Endothelial cell of umbilical vein (primary cell): ENCODE data around the gene OR51I2. TPM values are rescaled to one million over a fixed set of nuclear protein-coding genes. Genes with fewer than 3 reads are reported as not detected.

Source experiments
- BruUV-seq: library from RNA; stranded (reverse); fragments of 400-500 nt; replicated peaks from 2 replicates; lab custom pipeline; 2021; lab: Mats Ljungman, UMichigan
- CTCF ChIA-PET: fragments of 300-600, 350-600 bp; sonication (Branson Sonifier 250); formaldehyde crosslinking; loops from one replicate; lab custom pipeline; 2021; ENCODE audit warnings: antibody characterized with exemption, inconsistent platforms; lab: Charles Lee
- POLR2A ChIA-PET: fragments of 300-600, 350-600 bp; sonication (Branson Sonifier 250); formaldehyde crosslinking; loops from one replicate; lab custom pipeline; 2021; ENCODE audit warnings: antibody characterized with exemption, inconsistent platforms; lab: Charles Lee
- DNase-seq: peaks from one replicate; pipeline ENCODE4 v3.0.0-alpha.2; 2011; ENCODE audit warnings: low read depth, low spot score
- FAIRE-seq: peaks from 2 replicates; lab custom pipeline; 2011; peaks lifted over from hg19 to GRCh38; lab: Jason Lieb, UNC
- H2AFZ ChIP-seq: 2 replicates; pipeline ENCODE4 v1.6.0; 2012; ENCODE audit warnings: low read depth, low read length, control low read depth, inconsistent platforms
- H3K27ac ChIP-seq: 2 replicates; pipeline ENCODE4 v1.5.1; 2011; ENCODE audit warnings: low read depth, mild to moderate bottlenecking, control low read depth, low read length, moderate library complexity; ENCODE audit not compliant: insufficient read depth
- H3K27me3 ChIP-seq, 2 experiments: 2 replicates each; pipeline versions ENCODE4 v1.6.0 to v1.6.1; 2011; ENCODE audit warnings: low read length in 2 of 2, mixed read lengths in 1 of 2; ENCODE audit not compliant: control insufficient read depth in 2 of 2, insufficient read depth in 2 of 2
- H3K36me3 ChIP-seq, 2 experiments: 2 replicates in 1 of 2; 3 replicates in 1 of 2; pipeline ENCODE4 v1.5.1; 2011; ENCODE audit warnings: low read length in 2 of 2, mild to moderate bottlenecking in 1 of 2, moderate library complexity in 1 of 2; ENCODE audit not compliant: control insufficient read depth in 2 of 2, insufficient read depth in 2 of 2; ENCODE audit errors: extremely low read depth in 1 of 2
- H3K4me1 ChIP-seq: 3 replicates; pipeline ENCODE4 v1.5.1; 2011; ENCODE audit warnings: mild to moderate bottlenecking, low read length; ENCODE audit not compliant: control insufficient read depth, insufficient read depth; ENCODE audit errors: extremely low read depth
- H3K4me2 ChIP-seq: 2 replicates; pipeline ENCODE4 v1.6.1; 2011; ENCODE audit warnings: low read length, control low read depth, mixed read lengths; ENCODE audit not compliant: insufficient read depth
- H3K4me3 ChIP-seq, 3 experiments: fragments of 200-600 bp in 1 of 3; sonication (generic), shearing (Covaris generic) in 1 of 3; replicated peaks in 1 of 3; 2 replicates each; pipeline ENCODE4 v1.5.1; 2011 to 2016; ENCODE audit warnings: control low read depth in 3 of 3, low read length in 3 of 3, mild to moderate bottlenecking in 2 of 3, inconsistent platforms in 1 of 3, low read depth in 1 of 3, moderate library complexity in 1 of 3; ENCODE audit not compliant: insufficient read depth in 1 of 3
- H3K79me2 ChIP-seq: 2 replicates; pipeline ENCODE4 v1.6.0; 2012; ENCODE audit warnings: low read length, inconsistent platforms; ENCODE audit not compliant: control insufficient read depth, insufficient read depth
- H3K9ac ChIP-seq: replicated peaks from 2 replicates; pipeline ENCODE3; 2011; ENCODE audit warnings: low read length, control low read depth; ENCODE audit not compliant: insufficient read depth; ENCODE audit errors: extremely low read depth
- H3K9me1 ChIP-seq: replicated peaks from 3 replicates; pipeline ENCODE4 v1.6.0; 2011; ENCODE audit warnings: mild to moderate bottlenecking, low read length; ENCODE audit not compliant: control insufficient read depth, insufficient read depth; ENCODE audit errors: extremely low read depth
- H3K9me3 ChIP-seq: replicated peaks from 2 replicates; pipeline ENCODE4 v1.5.1; 2012; ENCODE audit warnings: low read length, inconsistent platforms; ENCODE audit not compliant: control insufficient read depth, insufficient read depth
- H4K20me1 ChIP-seq: replicated peaks from 2 replicates; pipeline ENCODE3; 2011; ENCODE audit warnings: mild to moderate bottlenecking, low read length; ENCODE audit not compliant: control insufficient read depth, insufficient read depth; ENCODE audit errors: extremely low read depth
- CTCF ChIP-seq, 2 donors: IDR thresholded peaks; 1 replicate in 1 of 2; 2 replicates in 1 of 2; pipeline ENCODE4 v1.5.1; 2011; ENCODE audit warnings: low read length in 2 of 2, mild to moderate bottlenecking in 2 of 2, moderate library complexity in 2 of 2, control low read depth in 1 of 2, inconsistent platforms in 1 of 2, low read depth in 1 of 2; ENCODE audit not compliant: insufficient read depth in 1 of 2; ENCODE audit errors: extremely low read depth in 1 of 2
- MAX ChIP-seq: IDR thresholded peaks from 2 replicates; pipeline ENCODE4 v1.6.1; 2011; ENCODE audit not compliant: insufficient read depth, insufficient read length
- MYC ChIP-seq: IDR thresholded peaks from one replicate; pipeline ENCODE4 v1.6.1; 2011; ENCODE audit warnings: mild to moderate bottlenecking, low read depth, low read length
- POLR2A ChIP-seq: IDR thresholded peaks from 2 replicates; pipeline ENCODE4 v1.6.1; 2012; ENCODE audit warnings: low read depth, mild to moderate bottlenecking, control low read depth, low read length
- POLR2AphosphoS5 ChIP-seq: IDR thresholded peaks from 2 replicates; pipeline ENCODE4 v1.6.1; 2012; ENCODE audit warnings: low read depth, mild to moderate bottlenecking, control low read depth, low read length, moderate library complexity; ENCODE audit not compliant: insufficient read depth
- dilution Hi-C: fragments of 300-500 bp; cut with MboI; formaldehyde crosslinking; loops from one replicate; pipeline ENCODE4 v1.15.0; 2019; ENCODE audit warnings: low sequenced_read_pairs; ENCODE audit not compliant: extremely low pct_ligation_motif_present
- intact Hi-C: fragments of 100-400 bp; cut with micrococcal nuclease; formaldehyde crosslinking; loops from one replicate; pipeline ENCODE4 v1.10.0; 2022
- polyA plus RNA-seq, 4 experiments: library from polyadenylated mRNA; depleted of rRNA in 3 of 4; stranded (reverse) in 3 of 4; unstranded in 1 of 4; fragments of >200 nt; gene quantifications; 2 replicates each; pipeline versions ENCODE4 v1.2.1 to v1.2.3, GENCODE V29; 2011 to 2012; ENCODE audit warnings: missing spikeins in 1 of 4
- total RNA-seq: library from RNA; stranded (reverse); gene quantifications from 2 replicates; pipeline ENCODE4 v1.2.3, GENCODE V29; 2021

Gene OR51I2
- total and polyA plus RNA-seq, 2 donors (not counting 3 experiments of a cell fraction or from before 2014, with no cell fraction given) = not detected

- POLR2A ChIA-PET = no interaction called here
- Histone ChIP-seq H3K9me3 (no peaks in the 10 kb centered on the region), H3K79me2 (no peaks in the 10 kb centered on the region), H3K9me1 (no peaks in the 10 kb centered on the region), H3K4me3 (no peak overlapping the region), H3K9ac (no peak overlapping the region), H4K20me1 (no peaks in the 10 kb centered on the region), H2AFZ (no peak overlapping the region), H3K4me1 (no peaks in the 10 kb centered on the region), H3K4me2 (no peak overlapping the region), H3K27ac (no peak overlapping the region), H3K27me3 (no peaks in the 10 kb centered on the region), H3K36me3 (no peaks in the 10 kb centered on the region)
- DNase-seq (no peak), FAIRE-seq (no peak)
- TF ChIP-seq POLR2AphosphoS5 = no peak
- intact Hi-C loops (no loop called here), dilution Hi-C loops (no loop called here)
- CTCF ChIA-PET = no interaction called here
- no TSS peak for BruUV-seq
These were observed 5.2 kb upstream of the OR51I2 start for GRCh38 chr11:5443835-5444393.

- FAIRE-seq = no peak
- dilution Hi-C loops = no loop called here
- BruUV-seq = no TSS peak
- Histone ChIP-seq H3K27ac (no peak overlapping the region), H3K4me2 (no peak overlapping the region), H3K9ac (no peak overlapping the region), H3K36me3 (no peaks in the 10 kb centered on the region), H3K79me2 (no peaks in the 10 kb centered on the region), H4K20me1 (no peaks in the 10 kb centered on the region), H3K9me1 (no peaks in the 10 kb centered on the region), H3K9me3 (no peaks in the 10 kb centered on the region), H3K27me3 (no peaks in the 10 kb centered on the region), H3K4me3 (no peak overlapping the region), H2AFZ (no peak overlapping the region), H3K4me1 (no peaks in the 10 kb centered on the region)
- intact Hi-C loops = no loop called here
- CTCF ChIA-PET = interaction anchor here (1.0 kb wide), 1 partner anchor 16 kb away, joined by 3 read pairs; no protein-coding TSS in a partner anchor
- no peak for DNase-seq
- TF ChIP-seq CTCF (IDR thresholded peaks at IDR 0.05; ENCODE audit: extremely low read depth in 1 of 2, insufficient read depth in 1 of 2, low read depth in 1 of 2, low read length in 2 of 2) = no peak
- no peak for TF ChIP-seq POLR2A
- no peak for TF ChIP-seq MYC
- TF ChIP-seq POLR2AphosphoS5 = no peak
- no peak for TF ChIP-seq MAX
- POLR2A ChIA-PET = no interaction called here
These were observed 309 bp downstream of the OR51I2 start for GRCh38 chr11:5449432-5449831.
